Left forelimb (tissue), 1 donor: ENCODE data around the gene CDKAL1.
"Not testable (repeated sequence)": the region's sequence is repeated elsewhere in the genome, so short reads cannot be mapped to it uniquely, and the experiment has no call there.

Experiments
- DNase-seq: peaks from one replicate; pipeline ENCODE4 v3.0.0-alpha.2; 2018; ENCODE audit warnings: low spot score

The CDKAL1 gene

GRCh38 chr6:21208796-21209186 is 674.5 kb downstream of the CDKAL1 start:
- no peak for DNase-seq

DNA sequence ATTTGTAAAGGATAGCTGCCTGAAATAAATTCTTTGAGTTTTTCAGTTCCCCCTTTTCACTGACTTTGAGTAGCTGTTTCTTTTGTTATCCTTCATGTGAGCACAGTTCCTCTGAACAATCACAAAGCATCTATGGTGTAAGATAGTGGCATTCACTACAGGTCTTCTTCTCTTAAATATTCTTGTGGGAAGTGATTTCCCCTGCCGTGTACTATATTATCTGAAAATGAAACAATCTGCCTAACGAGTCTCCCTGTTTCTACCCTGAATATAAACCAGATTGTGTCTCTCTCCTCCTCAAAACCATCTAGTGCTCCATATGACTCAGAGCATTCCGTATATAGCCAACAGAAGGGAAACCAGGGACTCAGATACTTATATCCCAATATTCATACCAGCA is 679.2 kb downstream of the CDKAL1 start:
- no peak for DNase-seq

GRCh38 chr6:21214738-21215448 is 680.6 kb downstream of the CDKAL1 start:
- DNase-seq: no peak

GRCh38 chr6:21219241-21219640 is 685.0 kb downstream of the CDKAL1 start:
- DNase-seq: no peak

GRCh38 chr6:21219856-21220255 is 685.6 kb downstream of the CDKAL1 start:
- DNase-seq: no peak

- DNase-seq: no peak
These were observed 686.2 kb downstream of the CDKAL1 start for GRCh38 chr6:21220271-21220987.

- DNase-seq: no peak
These were observed 688.4 kb downstream of the CDKAL1 start for GRCh38 chr6:21222656-21223055.

DNA sequence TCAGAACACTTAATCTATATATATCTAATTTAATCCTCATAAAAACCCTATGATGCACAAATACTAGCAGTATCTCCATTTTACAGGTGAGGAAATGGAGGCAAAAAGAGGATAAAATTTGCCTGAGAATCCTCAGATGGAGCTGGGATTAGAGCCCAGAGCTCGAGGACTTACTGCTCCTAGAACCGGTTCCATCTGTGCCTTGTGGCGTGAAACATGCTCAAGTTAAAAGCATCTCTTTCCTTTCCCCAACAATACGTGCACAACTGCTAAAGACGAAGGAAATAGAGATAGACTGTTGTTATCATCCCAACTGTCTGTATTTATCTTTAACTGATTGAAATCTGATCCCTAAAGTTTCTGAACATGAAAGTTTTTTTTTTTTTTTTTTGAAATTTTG is 691.7 kb downstream of the CDKAL1 start:
- no peak for DNase-seq

DNA sequence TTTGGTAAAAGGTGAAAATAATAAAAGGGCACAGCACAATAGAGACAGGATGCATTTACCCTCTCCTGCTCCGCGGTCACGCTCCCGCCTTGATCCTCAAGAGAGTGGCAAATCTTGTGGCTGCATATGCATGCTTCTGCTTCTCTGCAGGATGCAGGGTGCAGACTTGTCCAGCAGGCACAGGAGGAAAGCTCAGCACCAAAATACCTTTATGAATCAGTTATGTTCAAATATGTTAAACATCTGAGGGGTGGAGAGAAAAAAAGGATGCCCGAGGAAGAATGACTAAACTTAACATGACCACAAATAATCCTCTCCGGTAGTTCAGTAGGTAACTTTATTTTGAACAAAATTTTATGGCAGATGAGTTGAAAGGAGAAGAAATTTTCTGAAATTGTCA is 693.2 kb downstream of the CDKAL1 start:
- no peak for DNase-seq

GRCh38 chr6:21228411-21228810 is 694.2 kb downstream of the CDKAL1 start:
- DNase-seq: no peak

GRCh38 chr6:21228876-21229460 is 694.7 kb downstream of the CDKAL1 start:
- no peak for DNase-seq

DNA sequence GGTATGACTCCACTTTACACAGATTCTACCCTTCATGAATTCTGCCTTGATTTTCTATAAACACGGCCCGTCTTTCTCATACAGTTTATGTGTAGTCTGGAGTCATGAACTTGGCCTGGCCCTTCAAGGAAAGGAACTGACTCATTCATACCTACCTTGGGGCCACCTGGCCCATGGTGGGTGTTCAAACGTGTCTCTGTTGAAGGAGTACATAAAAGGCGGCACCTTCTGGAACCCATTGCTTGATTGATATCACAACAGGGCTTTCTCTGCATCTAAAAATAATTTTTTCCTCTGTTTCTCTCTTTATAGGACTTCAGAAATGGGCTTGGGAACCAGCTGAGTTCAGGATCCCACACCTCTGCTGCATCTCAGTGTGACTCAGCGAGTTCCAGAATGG is 696.3 kb downstream of the CDKAL1 start:
- no peak for DNase-seq

DNA sequence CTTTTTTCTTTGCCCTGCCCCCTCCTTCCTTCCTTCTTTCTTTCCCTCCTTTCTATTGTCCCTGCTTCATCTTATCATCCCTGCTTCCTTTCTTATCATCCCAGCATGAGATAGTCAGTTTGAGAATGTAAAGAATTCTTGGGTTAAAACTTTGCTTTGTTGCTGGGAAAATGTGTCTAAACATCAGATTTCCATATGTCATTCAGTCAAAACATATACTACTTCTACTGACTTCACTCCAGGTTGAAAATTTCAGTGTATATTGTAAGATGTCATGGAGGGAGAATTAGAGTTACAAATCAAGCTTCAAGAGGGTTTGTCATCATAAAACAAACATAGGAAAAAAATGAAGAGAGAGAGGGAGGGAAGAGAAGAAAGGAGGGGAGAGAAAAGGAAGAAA is 700.9 kb downstream of the CDKAL1 start:
- DNase-seq: no peak

DNA sequence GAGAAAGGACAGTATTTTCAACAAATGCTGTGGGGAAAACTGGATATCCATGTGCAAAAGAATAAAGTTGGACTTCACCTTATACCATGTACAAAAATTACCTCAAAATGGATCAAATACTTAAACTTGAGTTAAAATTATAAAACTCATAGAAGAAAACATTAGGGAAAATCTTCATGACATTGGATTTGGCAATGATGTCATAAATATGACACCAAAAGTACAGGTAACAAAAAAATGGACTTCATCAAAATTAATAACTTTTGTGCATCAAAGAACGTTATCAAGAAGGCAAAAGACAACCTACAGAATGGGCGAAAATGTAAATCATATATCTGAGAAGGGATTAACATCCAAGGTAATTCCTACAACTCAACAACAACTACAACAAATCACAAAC is 704.0 kb downstream of the CDKAL1 start:
- DNase-seq: no peak

DNA sequence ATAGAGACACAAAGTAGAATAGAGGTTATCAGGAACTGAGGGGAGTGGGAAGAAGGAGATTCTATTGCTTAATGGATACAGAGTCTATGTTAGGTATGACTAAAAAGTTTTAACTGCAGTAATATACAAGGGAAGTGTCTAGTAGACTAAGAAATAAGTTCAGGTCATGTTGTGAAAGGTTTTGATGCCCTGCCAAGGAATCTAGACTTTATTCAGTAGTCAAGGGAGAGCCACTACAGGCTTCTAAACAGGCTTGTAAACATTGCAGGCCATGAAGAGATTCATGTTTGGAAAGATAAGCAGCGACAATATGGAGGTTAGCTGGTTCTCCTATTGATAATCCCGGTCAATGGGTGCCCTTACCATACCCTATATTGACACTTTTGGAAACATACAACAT is 706.5 kb downstream of the CDKAL1 start:
- DNase-seq: no peak

- no peak for DNase-seq
These were observed 707.2 kb downstream of the CDKAL1 start for GRCh38 chr6:21241231-21242130.

DNA sequence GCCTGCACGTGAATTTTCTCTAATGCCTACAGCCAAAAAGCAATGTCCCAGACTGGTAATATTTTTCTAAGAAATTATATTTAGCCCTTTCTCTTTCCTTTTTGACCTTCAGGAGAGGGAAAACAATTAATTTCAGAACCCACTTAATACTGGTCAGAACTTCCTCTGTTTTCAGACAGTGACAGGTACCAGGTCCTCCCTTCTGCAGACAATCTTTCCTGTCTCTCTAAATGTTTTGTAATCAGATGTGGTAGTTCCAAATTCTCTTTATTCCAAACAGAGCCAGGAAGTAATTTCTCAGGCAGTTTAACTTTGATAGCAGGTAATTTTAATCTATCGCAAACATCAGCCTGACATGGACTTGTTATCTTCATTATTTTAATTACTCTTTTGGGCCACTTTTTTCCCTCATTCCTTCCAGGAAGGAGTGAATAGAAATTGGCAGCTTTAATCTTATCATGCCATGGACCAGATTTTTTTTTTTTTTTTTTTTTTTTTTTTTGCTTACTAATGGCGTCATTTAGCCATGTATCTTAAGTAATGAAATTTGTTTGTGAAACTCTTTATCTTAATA is 710.7 kb downstream of the CDKAL1 start:
- DNase-seq: no peak

DNA sequence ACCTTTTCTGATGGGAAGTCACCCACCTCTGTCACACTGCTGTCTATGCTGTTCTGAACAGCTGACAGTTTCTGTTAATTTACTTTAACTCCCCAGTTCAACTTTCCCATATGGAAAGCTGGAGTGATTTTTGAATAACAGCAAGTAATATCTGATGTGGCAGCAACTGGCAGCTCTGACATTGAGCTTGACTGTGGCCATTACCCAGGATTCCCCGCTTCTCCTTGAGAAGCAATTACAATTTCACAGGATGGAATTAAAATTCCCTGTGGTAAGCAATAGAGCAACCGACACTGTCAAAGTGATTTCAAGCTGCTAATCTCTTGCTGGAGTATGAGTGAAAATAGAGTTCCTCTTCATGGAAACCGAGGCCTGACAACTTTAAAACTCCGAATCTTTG is 711.2 kb downstream of the CDKAL1 start:
- no peak for DNase-seq

GRCh38 chr6:21246075-21246474 is 711.8 kb downstream of the CDKAL1 start:
- DNase-seq: no peak

DNA sequence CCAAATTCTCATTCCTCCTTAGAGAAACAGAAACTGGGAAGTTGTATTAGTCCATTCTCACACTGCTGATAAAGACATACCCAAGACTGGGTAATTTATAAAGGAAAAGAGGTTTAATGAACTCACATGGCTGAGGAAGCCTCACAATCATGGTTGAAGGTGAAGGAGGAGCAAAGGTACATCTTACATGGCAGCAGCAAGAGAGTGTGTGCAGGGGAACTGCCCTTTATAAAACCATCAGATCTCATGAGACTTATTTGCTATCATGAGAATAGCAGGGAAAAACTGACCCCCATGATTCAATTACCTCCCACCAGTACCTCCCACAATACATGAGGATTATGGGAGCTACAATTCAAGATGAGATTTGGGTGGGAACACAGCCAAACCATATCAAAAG is 720.2 kb downstream of the CDKAL1 start:
- DNase-seq: not testable (repeated sequence)

DNA sequence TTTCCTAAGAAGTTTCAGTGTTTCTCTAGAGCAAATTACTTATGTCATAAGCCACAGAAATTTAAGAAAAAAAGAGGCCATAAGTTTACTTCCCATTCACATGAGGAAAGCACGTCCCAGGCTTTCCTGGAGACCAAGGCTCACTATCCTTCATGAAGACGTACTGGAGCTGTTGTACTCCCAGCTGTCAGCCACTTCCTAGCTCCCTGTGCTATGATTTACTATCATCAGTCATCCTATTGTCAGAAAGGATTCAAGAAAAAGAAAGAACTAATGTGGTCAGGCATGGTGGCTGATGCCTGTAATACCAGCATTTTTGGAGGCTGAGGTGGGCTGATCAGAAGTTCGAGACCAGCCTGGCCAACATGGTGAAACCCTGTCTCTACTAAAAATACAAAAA is 721.9 kb downstream of the CDKAL1 start:
- DNase-seq: no peak

GRCh38 chr6:21257125-21257524 is 722.9 kb downstream of the CDKAL1 start:
- DNase-seq: no peak
